ENCODE measurements around the gene MED17.

DNA sequence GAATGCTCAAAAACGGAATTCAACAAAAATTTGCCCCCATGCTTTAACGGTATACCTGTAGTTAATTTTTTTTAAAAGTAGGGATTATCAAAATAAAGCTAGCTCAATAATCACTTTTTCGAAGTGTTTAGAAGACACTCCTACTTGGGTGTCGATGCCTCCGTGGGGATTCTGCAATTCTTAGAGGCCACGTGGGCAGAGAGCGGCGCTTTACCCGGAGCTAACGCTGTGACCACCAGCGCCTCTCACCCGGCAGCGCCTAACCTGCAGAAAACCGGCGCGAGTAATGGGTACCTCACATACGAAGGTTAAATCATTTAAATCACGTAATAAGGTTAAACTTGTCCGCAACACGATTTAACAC is 43.4 kb upstream of the MED17 start:
- TF ChIP-seq, protein P1, sequence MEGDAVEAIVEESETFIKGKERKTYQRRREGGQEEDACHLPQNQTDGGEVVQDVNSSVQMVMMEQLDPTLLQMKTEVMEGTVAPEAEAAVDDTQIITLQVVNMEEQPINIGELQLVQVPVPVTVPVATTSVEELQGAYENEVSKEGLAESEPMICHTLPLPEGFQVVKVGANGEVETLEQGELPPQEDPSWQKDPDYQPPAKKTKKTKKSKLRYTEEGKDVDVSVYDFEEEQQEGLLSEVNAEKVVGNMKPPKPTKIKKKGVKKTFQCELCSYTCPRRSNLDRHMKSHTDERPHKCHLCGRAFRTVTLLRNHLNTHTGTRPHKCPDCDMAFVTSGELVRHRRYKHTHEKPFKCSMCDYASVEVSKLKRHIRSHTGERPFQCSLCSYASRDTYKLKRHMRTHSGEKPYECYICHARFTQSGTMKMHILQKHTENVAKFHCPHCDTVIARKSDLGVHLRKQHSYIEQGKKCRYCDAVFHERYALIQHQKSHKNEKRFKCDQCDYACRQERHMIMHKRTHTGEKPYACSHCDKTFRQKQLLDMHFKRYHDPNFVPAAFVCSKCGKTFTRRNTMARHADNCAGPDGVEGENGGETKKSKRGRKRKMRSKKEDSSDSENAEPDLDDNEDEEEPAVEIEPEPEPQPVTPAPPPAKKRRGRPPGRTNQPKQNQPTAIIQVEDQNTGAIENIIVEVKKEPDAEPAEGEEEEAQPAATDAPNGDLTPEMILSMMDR (IDR thresholded peaks at IDR 0.05; ENCODE audit: insufficient read depth, low read length, poor library complexity, severe bottlenecking): no peak
- TF ChIP-seq EZH2phosphoT487 (conservative IDR thresholded peaks at IDR 0.05; ENCODE audit: low read length): no peak

All from SU-DHL-6 (cell line).